Fibroblast of lung (primary cell): ENCODE data around the gene BCAT1. TPM values are rescaled to one million over a fixed set of nuclear protein-coding genes. Genes with fewer than 3 reads are reported as not detected.
A peak's percentile ranks its signal among the peaks of the same experiment; 100 is the strongest.

ENCODE experiments used
- DNase-seq, 2 donors: peaks; one replicate each; pipeline versions ENCODE4 v3.0.0 to v3.0.0-alpha.2; 2010; ENCODE audit warnings: low read depth in 2 of 2
- H2AFZ ChIP-seq: 2 replicates; pipeline ENCODE4 v1.5.1; 2012; ENCODE audit warnings: low read length, control low read depth, inconsistent platforms
- H3K27ac ChIP-seq: 2 replicates; pipeline ENCODE4 v1.5.1; 2011; ENCODE audit warnings: low read length, control low read depth; ENCODE audit not compliant: insufficient read depth
- H3K27me3 ChIP-seq: 2 replicates; pipeline ENCODE4 v1.5.1; 2011; ENCODE audit warnings: mild to moderate bottlenecking, low read length; ENCODE audit not compliant: control insufficient read depth, insufficient read depth
- H3K36me3 ChIP-seq: 2 replicates; pipeline ENCODE4 v1.5.1; 2011; ENCODE audit warnings: low read length; ENCODE audit not compliant: control insufficient read depth, insufficient read depth
- H3K4me1 ChIP-seq: 2 replicates; pipeline ENCODE4 v1.5.1; 2011; ENCODE audit warnings: low read length; ENCODE audit not compliant: control insufficient read depth, insufficient read depth; ENCODE audit errors: extremely low read depth
- H3K4me2 ChIP-seq: 2 replicates; pipeline ENCODE4 v1.5.1; 2011; ENCODE audit warnings: low read length, control low read depth; ENCODE audit not compliant: insufficient read depth; ENCODE audit errors: extremely low read depth
- H3K4me3 ChIP-seq, 4 experiments: fragments of 200-600 bp in 1 of 4; sonication (generic) in 1 of 4; replicated peaks in 1 of 4; 2 replicates each; pipeline ENCODE4 v1.5.1; 2011 to 2016; ENCODE audit warnings: low read length in 4 of 4, low read depth in 3 of 4, mild to moderate bottlenecking in 3 of 4, control low read depth in 2 of 4, inconsistent platforms in 1 of 4, mixed read lengths in 1 of 4; ENCODE audit not compliant: insufficient read depth in 1 of 4; ENCODE audit errors: control extremely low read depth in 1 of 4
- H3K79me2 ChIP-seq: 2 replicates; pipeline ENCODE4 v1.5.1; 2012; ENCODE audit warnings: mild to moderate bottlenecking, low read length, inconsistent platforms; ENCODE audit not compliant: control insufficient read depth, insufficient read depth
- H3K9ac ChIP-seq: 2 replicates; pipeline ENCODE4 v1.5.1; 2011; ENCODE audit warnings: mild to moderate bottlenecking, low read length, control low read depth; ENCODE audit not compliant: insufficient read depth
- H3K9me3 ChIP-seq: 2 replicates; pipeline ENCODE4 v1.5.1; 2012; ENCODE audit warnings: low read depth, low read length; ENCODE audit not compliant: control insufficient read depth, insufficient read depth
- H4K20me1 ChIP-seq: 2 replicates; pipeline ENCODE4 v1.5.1; 2011; ENCODE audit warnings: low read length; ENCODE audit not compliant: control insufficient read depth, insufficient read depth; ENCODE audit errors: extremely low read depth
- CTCF ChIP-seq, 2 donors: IDR thresholded peaks in 1 of 2; conservative IDR thresholded peaks in 1 of 2; 1 replicate in 1 of 2; 2 replicates in 1 of 2; pipeline ENCODE4 v1.5.1; 2011 to 2012; ENCODE audit warnings: low read length in 2 of 2, control low read depth in 1 of 2, inconsistent platforms in 1 of 2, low read depth in 1 of 2, mild to moderate bottlenecking in 1 of 2
- EZH2 ChIP-seq: IDR thresholded peaks from 2 replicates; pipeline ENCODE4 v1.5.1; 2012; ENCODE audit warnings: low read length, control low read depth, mild to moderate bottlenecking; ENCODE audit errors: missing control alignments
- polyA plus RNA-seq, 2 donors: library from polyadenylated mRNA; depleted of rRNA in 1 of 2; stranded (reverse) in 1 of 2; unstranded in 1 of 2; fragments of >200 nt; gene quantifications; 2 replicates each; pipeline ENCODE4 v1.2.1, GENCODE V29; 2011 to 2012; ENCODE audit warnings: missing spikeins in 1 of 2
- total RNA-seq: library from RNA; depleted of rRNA; stranded (reverse); fragments of >200 nt; gene quantifications from 2 replicates; pipeline ENCODE4 v1.2.1, GENCODE V29; 2014

BCAT1 gene
- total and polyA plus RNA-seq, 2 donors (not counting 1 experiment from before 2014, with no cell fraction given), result 27.8 to 162 TPM

- H3K27me3 ChIP-seq, result no peaks in the 10 kb centered on the region
- H3K27ac ChIP-seq, result no peak overlapping the region
- H3K4me3 ChIP-seq, result no peak overlapping the region
- H4K20me1 ChIP-seq, result no peaks in the 10 kb centered on the region
- peak; percentile 20 to 22 for DNase-seq
- no peaks in the 10 kb centered on the region for H3K79me2 ChIP-seq
- peaks cover 10% of the 10 kb centered on the region for H3K4me1 ChIP-seq
- H3K4me2 ChIP-seq, result peak overlapping the region; percentile 15
- H3K36me3 ChIP-seq, result no peaks in the 10 kb centered on the region
- no peaks in the 10 kb centered on the region for H3K9me3 ChIP-seq
- TF ChIP-seq EZH2 (no peak), CTCF (conservative IDR thresholded peaks at IDR 0.05 in 1 of 2, IDR thresholded peaks at IDR 0.05 in 1 of 2; ENCODE audit: low read depth in 1 of 2, low read length in 2 of 2) (no peak)
- no peak overlapping the region for H2AFZ ChIP-seq
- H3K9ac ChIP-seq, result no peak overlapping the region
Observed at GRCh38 chr12:24776861-24777260, 172.0 kb downstream of the BCAT1 start.

GRCh38 chr12:24775073-24775472 lies 173.8 kb downstream of the BCAT1 start:
- TF ChIP-seq EZH2, result no peak
- no peak for TF ChIP-seq CTCF (conservative IDR thresholded peaks at IDR 0.05 in 1 of 2, IDR thresholded peaks at IDR 0.05 in 1 of 2; ENCODE audit: low read depth in 1 of 2, low read length in 2 of 2)

GRCh38 chr12:24773996-24774395 lies 174.9 kb downstream of the BCAT1 start:
- Histone ChIP-seq H3K4me1 (peaks cover 12% of the 10 kb centered on the region), H3K4me3 (no peak overlapping the region), H2AFZ (no peak overlapping the region), H3K79me2 (no peaks in the 10 kb centered on the region), H3K9me3 (no peaks in the 10 kb centered on the region), H4K20me1 (no peaks in the 10 kb centered on the region), H3K4me2 (no peak overlapping the region), H3K27me3 (no peaks in the 10 kb centered on the region), H3K9ac (no peak overlapping the region), H3K27ac (no peak overlapping the region), H3K36me3 (no peaks in the 10 kb centered on the region)
- TF ChIP-seq CTCF (conservative IDR thresholded peaks at IDR 0.05 in 1 of 2, IDR thresholded peaks at IDR 0.05 in 1 of 2; ENCODE audit: low read depth in 1 of 2, low read length in 2 of 2) (no peak), EZH2 (no peak)
- DNase-seq, result no peak

More at GRCh38 chr12:24775073-24775472, 173.8 kb downstream of the BCAT1 start:
- H3K79me2 ChIP-seq, result no peaks in the 10 kb centered on the region
- no peaks in the 10 kb centered on the region for H3K9me3 ChIP-seq
- no peak overlapping the region for H2AFZ ChIP-seq
- no peak for DNase-seq
- no peak overlapping the region for H3K9ac ChIP-seq
- H3K4me3 ChIP-seq, result no peak overlapping the region
- H3K4me1 ChIP-seq, result peaks cover 12% of the 10 kb centered on the region
- H3K27ac ChIP-seq, result no peak overlapping the region
- H4K20me1 ChIP-seq, result no peaks in the 10 kb centered on the region
- no peaks in the 10 kb centered on the region for H3K27me3 ChIP-seq
- no peaks in the 10 kb centered on the region for H3K36me3 ChIP-seq
- H3K4me2 ChIP-seq, result no peak overlapping the region
